ENCODE results near the gene TCERG1L.

- no peak for TF ChIP-seq CTCF (IDR thresholded peaks at IDR 0.05)
- no peak for TF ChIP-seq POLR2A (IDR thresholded peaks at IDR 0.05)
Measured at GRCh38 chr10:131169146-131169545, 142.4 kb downstream of the TCERG1L start.

All from Peyer's patch (tissue), 4 donors.